Cerebellar cortex (tissue), 1 donor: ENCODE data around the gene NPIPB2.
"Not testable (repeated sequence)": the region's sequence is repeated elsewhere in the genome, so short reads cannot be mapped to it uniquely, and the experiment has no call there.

Source experiments
- DNase-seq: peaks from one replicate; pipeline ENCODE4 v3.0.0-alpha.2; 2015; ENCODE audit warnings: low spot score

The NPIPB2 gene

DNA sequence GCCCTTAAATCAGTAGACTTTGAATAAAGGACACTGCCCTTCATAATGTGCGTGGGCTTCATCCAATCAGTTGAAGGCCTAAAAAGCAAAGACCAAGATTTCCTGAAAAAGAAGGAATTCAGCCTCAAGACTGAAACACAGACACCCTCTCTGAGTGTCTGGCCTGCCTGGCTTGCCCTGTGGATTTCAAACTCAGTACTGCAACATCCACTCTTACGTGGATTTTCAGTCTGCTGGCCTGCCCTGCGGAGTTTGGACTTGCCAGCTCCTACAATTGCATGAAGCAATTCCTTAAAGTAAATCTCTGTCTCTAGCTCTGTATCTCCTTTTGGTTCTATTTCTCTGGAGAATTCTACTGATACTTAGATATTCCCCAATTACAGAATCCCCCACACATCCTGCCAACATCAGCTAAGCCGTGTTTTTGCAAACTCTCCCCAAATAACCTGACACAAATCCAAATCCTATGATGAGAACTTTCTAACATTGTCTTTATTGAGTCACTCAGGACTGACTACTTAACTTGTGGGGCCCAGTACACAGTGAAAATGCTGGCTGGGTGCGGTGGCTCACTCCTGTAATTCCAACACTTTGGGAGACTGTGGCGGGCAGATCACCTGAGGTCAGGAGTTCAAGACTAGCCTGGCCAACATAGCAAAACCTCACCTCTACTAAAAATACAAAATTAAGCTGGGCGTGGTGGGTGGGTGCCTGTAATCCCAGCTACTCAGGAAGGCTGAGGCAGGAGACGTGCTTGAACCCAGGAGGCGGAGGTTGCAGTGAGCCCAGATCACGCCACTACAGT is 15.9 kb upstream of the NPIPB2 start:
- no peak for DNase-seq

DNA sequence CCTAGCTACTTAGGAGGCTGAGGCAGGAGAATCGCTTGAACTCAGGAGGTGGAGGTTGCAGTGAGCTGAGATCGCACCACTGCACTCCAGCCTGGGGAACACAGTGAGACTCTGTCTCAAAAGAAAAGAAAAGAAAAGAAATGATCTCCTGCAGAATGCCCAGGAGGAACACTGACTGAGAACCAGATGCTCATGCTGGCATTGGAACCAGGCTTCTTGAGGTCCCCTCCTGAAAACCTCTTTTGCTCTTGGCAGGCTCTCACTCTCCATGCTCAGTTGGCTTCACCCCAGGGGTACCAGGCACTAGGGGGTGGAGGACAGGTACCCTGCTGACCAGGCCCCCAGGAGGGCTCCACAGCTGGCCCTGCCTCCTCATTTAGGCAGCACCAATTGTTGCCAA is 14.7 kb upstream of the NPIPB2 start:
- no peak for DNase-seq

DNA sequence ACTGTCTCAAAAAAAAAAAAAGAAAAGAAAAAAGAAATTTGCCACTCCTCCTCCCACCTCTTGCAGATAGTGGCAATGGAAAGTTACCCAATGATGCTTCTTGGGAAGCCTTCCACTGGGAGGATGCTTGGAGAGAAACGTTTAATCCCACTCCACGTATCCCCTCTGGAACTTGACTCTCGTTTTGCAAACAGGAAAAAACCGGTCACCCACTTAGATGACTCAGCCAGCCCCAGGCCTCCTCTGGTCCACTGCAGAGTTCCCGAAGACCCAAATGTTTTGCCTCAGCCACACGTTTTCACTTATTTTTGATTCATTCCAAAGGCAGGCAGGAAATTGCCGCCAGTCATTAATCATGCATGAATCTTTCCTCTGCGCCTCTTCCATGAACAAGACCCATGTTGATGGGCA is 13.9 kb upstream of the NPIPB2 start:
- DNase-seq, result no peak

DNA sequence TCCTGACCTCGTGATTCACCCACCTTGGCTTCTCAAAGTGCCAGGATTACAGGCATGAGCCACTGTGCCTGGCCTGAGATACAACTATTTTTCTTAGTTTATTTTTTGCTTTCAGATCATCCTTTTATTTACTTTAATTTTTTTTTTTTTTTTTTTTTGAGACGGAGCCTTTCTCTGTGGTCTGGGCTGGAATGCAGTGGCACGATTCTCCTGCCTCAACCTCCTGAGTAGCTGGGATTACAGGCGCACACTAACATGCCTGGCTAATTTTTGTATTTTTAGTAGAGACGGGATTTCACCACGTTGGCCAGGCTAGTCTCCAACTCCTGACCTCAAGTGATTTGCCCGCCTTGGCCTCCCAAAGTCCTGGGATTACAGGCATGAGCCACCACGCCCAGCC is 11.7 kb upstream of the NPIPB2 start:
- DNase-seq, result not testable (repeated sequence)

DNA sequence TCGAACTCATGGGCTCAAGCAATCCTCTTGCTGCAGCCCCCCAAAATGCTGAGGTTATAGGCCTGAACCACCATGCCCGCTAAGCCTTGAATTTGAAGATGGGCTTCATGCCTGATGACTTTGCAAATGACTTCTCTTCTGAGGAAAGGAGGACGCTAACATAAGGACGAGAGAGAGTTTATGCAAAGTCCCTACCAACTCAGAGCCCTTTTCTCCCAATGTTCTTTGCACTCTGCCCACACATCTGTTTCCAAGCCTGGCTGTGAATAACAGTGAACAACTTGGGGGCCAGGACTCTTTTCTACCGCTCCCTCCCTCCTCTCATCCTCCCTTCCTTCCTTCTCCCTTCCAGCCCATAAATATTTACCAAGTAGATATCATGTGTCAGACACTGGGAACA is 8.5 kb upstream of the NPIPB2 start:
- DNase-seq, result no peak

- peak; percentile 69 for DNase-seq
Measured at GRCh38 chr16:11949527-11949926, 7.7 kb upstream of the NPIPB2 start.

DNA sequence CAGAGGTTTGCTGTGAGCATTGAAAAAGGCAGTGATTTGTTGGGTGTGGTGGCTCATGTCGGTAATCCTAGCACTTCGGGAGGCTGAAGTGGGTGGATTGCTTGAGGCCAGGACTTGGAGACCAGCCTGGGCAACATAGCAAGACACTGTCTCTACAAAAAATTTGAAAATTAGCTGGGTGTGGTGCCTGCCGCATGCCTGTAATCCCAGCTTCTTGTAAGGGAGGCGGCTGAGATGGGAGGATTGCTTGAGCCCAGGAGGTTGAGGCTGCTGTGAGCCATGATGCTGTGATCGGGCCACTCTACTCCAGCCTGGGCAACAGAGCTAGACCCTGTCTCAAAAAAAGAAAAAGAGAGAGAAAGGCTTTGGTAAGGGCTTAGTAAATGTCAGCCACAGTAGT is 7.0 kb upstream of the NPIPB2 start:
- DNase-seq, result no peak

- no peak for DNase-seq
Measured at GRCh38 chr16:11946433-11946832, 4.6 kb upstream of the NPIPB2 start.

DNA sequence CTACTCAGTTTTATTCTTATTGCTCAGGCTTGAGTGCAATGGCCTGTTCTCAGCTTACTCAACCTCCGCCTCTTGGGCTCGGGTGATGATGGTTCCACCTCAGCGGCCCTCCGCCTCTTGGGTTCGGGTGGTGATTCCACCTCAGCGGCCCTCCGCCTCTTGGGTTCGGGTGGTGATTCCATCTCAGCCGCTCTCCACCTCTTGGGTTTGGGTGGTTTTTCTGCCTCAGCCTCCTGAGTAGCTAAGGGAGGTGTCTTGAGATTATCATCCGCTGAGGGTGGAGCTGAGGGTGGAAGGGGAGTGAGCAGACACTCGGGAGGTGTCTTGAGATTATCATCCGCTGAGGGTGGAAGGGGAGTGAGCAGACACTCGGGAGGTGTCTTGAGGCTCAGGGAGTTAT is 14.5 kb downstream of the NPIPB2 start:
- not testable (repeated sequence) for DNase-seq

- DNase-seq, result not testable (repeated sequence)
Measured at GRCh38 chr16:11924046-11924445, 17.8 kb downstream of the NPIPB2 start.

DNA sequence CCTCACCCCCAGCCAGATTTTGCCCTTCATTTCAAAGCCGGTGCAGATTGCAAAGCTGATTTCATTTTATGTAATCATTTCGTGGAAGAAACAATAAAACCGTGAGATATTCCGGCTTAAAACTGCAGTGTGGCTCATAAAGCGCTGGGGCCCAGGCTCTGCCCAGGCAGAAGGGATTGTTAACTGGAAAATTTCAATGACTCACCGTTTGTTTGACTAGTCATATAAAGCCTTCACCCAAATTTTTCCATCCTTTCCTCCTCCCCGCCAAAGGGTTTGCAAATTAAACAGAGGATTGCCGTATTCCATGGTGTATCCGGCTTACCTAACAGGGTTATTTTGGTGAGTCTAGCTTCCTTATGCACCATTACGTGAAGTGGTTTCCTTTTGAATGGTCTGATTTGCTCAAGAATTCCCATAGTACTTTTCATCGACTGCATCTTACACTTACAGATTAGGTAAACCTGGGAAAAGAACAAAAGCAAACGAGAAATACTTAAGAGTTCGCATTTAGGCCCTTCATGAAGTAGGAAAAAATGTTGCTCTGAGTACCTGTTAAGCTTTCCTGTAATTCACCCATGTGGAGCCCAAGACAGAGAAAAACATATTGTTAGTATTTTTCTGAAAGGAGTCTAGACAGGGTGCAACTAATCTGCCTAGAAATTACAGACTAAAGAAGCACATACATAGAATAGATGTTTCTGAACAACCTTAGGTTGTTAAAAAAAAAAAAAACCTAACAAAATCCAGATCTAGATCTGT is 25.1 kb downstream of the NPIPB2 start:
- DNase-seq, result peak; percentile 35

- DNase-seq, result peak; percentile 97
Measured at GRCh38 chr16:11915644-11916523, 26.0 kb downstream of the NPIPB2 start, which contains the start of gene GSPT1. Gene GSPT1, minus strand, starts transcription at chr16:11915956. Its CDS starts 236 bp downstream, at chr16:11915720.

DNA sequence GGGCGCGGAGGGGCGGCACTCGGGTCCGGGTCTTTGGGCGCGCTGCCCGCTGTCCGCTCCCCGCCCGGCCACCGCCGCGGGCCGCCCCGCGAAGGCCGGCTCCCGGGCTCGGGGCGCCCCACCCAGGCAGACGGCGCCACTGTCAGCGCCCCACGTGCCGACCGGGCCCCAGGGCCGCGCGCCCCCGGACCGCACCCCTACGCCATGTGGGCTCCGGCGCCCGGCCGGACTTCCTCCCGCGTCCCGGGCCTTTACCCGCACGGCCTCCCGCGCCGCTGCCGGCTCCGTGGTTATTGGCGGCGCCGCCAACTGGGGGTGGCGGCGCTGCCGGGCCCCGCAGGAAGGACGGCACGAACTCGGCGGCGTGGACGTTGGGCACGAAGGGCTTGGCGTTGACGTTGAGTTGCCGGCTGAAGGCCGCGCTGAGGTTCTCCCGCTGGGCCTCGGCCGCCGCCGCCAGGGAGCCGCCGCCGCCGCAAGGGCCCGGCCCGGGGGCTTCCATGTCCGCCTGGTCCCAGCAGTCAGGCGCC is 26.7 kb downstream of the NPIPB2 start:
- DNase-seq, result no peak

GRCh38 chr16:11914210-11915113 is 27.4 kb downstream of the NPIPB2 start:
- DNase-seq, result peak; percentile 25

- no peak for DNase-seq
Measured at GRCh38 chr16:11913425-11914079, 28.3 kb downstream of the NPIPB2 start.

DNA sequence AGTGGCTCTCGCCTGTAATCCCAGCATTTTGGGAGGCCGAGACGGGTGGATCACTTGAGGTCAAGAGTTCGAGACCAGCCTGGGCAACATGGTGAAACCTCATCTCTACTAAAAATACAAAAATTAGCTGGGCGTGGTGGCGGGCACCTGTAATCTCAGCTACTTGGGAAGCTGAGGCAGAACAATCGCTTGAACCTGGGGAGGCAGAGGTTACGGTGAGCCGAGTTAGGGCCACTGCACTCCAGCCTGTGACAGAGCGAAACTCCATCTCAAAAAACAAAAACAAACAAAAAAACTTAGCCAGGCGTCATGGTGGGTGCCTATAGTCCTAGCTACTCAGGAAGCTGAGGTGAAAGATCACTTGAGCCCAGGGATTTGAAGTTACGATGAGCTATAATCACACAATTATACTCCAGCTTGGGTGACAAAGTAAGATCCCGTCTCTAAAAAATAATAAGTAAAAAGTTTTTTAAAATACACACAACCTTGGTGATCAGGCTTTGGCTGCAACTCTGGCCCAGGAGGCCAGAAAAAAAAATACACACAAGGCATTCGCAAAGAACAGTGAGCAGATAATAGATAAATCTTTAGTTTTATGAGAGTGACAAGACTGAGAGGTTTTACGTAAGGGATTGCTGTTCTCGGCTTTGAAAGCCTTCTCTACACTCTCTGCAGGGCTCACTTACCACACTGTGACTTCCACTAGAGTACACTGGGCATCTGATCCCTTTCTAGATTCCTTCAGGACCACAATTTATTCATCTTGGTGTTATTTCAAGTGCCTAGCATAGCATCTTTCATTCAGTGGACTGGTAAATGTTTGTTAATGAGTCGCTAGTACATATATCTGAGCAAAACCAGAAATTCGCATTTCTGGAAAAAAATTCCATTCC is 31.9 kb downstream of the NPIPB2 start:
- no peak for DNase-seq

DNA sequence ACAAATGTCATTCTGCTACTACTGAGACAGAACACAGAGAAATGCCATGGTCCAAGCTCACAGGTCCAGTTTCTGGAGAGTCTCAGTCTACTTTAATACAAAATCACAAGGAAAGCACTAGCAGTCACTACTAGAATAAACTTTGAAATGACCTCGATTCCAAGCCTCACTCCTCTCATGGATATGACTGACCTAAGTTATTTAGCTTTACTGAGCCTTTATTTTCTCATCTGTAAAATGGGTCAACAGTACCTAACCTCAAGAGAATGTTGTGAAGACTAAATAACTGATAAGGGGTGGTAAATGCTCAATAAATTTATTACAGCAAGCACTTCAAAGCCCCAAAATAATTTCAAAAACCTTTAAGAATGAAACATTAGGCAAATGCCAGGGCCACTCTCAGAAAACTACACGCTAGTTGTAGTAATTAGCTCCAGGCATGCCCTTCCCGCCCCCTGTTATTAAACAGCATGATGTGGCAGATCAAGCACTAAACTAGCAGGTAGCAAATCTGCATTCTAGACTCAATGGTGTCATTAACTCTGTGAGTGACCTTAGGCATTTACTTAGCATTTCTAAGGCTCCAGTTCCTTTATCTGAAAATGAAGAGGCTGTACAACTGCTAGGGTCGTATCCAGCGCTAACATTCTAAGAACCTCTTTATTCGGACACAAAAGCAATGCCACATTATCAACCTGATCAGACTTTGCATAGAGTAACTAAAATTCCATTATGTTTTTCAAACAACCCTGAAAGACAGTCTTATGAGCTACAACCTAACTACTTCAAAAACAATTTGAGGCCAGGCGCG is 34.5 kb downstream of the NPIPB2 start:
- no peak for DNase-seq

- no peak for DNase-seq
Measured at GRCh38 chr16:11903906-11904305, 37.9 kb downstream of the NPIPB2 start.
